ENCODE measurements around the gene EIF4EBP2. TPM values are rescaled to one million over a fixed set of nuclear protein-coding genes. Genes with fewer than 3 reads are reported as not detected.
A peak's percentile ranks its signal among the peaks of the same experiment; 100 is the strongest.

Gene EIF4EBP2
- total RNA-seq, 1 experiment from 2014 or later: 36.7 TPM

DNA sequence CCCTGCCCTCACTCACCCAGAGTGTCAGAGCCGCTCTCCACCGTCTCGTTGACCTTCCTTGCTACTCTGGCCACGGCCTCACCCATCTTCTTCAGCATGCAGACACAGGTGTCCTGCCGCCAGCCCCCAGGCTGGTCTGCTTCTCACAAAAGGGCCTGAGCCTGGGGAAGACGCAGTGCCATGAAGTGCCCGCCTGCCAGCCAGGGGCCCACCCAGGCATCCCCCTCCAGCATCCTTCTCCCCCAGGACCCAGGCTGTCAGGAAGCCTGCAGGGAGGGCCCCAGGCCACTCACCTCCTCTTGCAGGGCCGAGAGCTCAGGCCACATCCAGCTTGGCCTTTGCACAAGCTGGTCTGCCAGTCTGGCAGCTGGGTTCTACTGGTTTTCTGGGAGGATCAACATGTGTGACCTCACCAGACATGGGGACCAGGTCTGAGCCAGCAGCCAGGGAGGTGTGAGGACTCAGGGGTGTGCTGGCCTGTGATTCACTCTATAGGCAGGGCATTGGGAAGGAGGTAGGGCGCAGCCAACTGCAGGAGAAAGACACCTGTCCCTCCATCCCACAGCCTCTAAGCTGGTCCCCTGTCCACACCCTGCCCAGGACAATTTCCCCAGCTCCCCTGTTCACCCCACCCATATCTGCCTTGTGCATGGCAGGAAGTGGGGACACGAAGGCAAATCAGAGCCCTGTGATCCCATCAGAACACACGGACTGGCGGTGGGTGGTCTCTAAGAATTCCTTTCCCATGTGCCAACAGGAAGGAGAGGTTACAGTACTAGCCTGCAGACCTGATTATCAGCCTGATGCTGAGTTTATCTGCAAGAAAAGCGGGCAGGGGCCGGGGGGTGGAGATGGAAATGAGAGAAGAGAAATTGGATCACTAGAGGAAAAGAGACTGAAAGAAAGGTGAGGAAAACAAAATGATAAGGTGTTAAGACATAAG is 27.2 kb upstream of the EIF4EBP2 start:
- Histone ChIP-seq H3K4me2 (ENCODE audit: low read length) (peak overlapping the region; percentile 73), H3K4me1 (ENCODE audit: control insufficient read depth in 1 of 2, insufficient read depth in 2 of 2, low read length in 2 of 2) (peaks cover 29 to 49% of the 10 kb centered on the region in 2 experiments), H3K79me2 (ENCODE audit: insufficient read depth, low read length) (peaks cover 12% of the 10 kb centered on the region), H3K9me2 (ENCODE audit: insufficient read depth) (no peaks in the 10 kb centered on the region), H3K9ac (ENCODE audit: low read length) (peak overlapping the region; percentile 34; the same call in 1 of the 2 replicates), H3K27ac (ENCODE audit: low read depth, low read length) (no peak overlapping the region), H3K27me3 (ENCODE audit: insufficient read depth, low read length) (no peaks in the 10 kb centered on the region), H4K20me1 (ENCODE audit: insufficient read depth) (peaks cover 4% of the 10 kb centered on the region; the same call in 1 of the 2 replicates), H3K4me3 (replicated peaks in 1 of 2; ENCODE audit: low read depth in 1 of 2, low read length in 2 of 2) (no peak overlapping the region), H2AFZ (ENCODE audit: low read depth, low read length, poor library complexity, severe bottlenecking) (no peak overlapping the region), H3K9me3 (ENCODE audit: control insufficient read depth in 1 of 2, insufficient read depth in 1 of 2, low read depth in 1 of 2, low read length in 2 of 2) (peaks cover 0 to 8% of the 10 kb centered on the region in 2 experiments; a peak in 1 of 4 replicates), H3K36me3 (ENCODE audit: control insufficient read depth in 1 of 2, insufficient read depth in 2 of 2, low read length in 2 of 2) (peaks cover 0 to 5% of the 10 kb centered on the region in 2 experiments; a peak in 1 of 4 replicates)
- no peak for TF ChIP-seq POLR2A (IDR thresholded peaks at IDR 0.05; ENCODE audit: borderline replicate concordance, extremely low read depth, insufficient read depth, insufficient read length)
- TF ChIP-seq, protein P1, sequence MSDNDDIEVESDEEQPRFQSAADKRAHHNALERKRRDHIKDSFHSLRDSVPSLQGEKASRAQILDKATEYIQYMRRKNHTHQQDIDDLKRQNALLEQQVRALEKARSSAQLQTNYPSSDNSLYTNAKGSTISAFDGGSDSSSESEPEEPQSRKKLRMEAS (IDR thresholded peaks at IDR 0.05): 0 out of 2 replicates have a peak, but pooled peaks have one; percentile 15
- no peak for TF ChIP-seq YY1 (IDR thresholded peaks at IDR 0.05; ENCODE audit: extremely low read depth, insufficient replicate concordance, low read depth, low read length)
- no peak for TF ChIP-seq POLR2AphosphoS5 (IDR thresholded peaks at IDR 0.05; ENCODE audit: low read depth, low read length)
- no peak for TF ChIP-seq EGR1 (IDR thresholded peaks at IDR 0.05; ENCODE audit: low read depth)
- TF ChIP-seq CEBPB (IDR thresholded peaks at IDR 0.05; ENCODE audit: low read depth): no peak
- no TSS peak for BruUV-seq (replicated peaks)
- ChIA-PET CTCF (interaction anchor here (1.0 to 2.9 kb wide), 3 partner anchors 11 to 12 kb away, joined by 4 to 18 read pairs (median 4); no protein-coding TSS in a partner anchor), POLR2A (no interaction called here), RAD21 (ENCODE audit: low non-redundant PET in 1 of 2, low total read pairs in 2 of 2, uncharacterized antibody in 2 of 2, unreplicated experiment in 2 of 2) (interaction anchor here in 1 of 2 experiments (0.9 kb wide), 1 partner anchor 155 kb away, joined by 3 read pairs; no protein-coding TSS in a partner anchor)
- intact Hi-C loops (cut with micrococcal nuclease): no loop called here
- DNase-seq (ENCODE audit: low read depth, low spot score) (no peak), ATAC-seq (no peak)

All from HCT116 (cell line).